ENCODE results near the gene SYNGR1.
A peak's percentile ranks its signal among the peaks of the same experiment; 100 is the strongest.
"Not testable (repeated sequence)": the region's sequence is repeated elsewhere in the genome, so short reads cannot be mapped to it uniquely, and the experiment has no call there.

Gene SYNGR1

GRCh38 chr22:39351689-39352214, 2.0 kb downstream of the SYNGR1 start:
- DNase-seq (ENCODE audit: low spot score) = no peak

GRCh38 chr22:39352306-39352891, 2.6 kb downstream of the SYNGR1 start:
- DNase-seq (ENCODE audit: low spot score) = no peak

- DNase-seq (ENCODE audit: low spot score) = no peak
Measured at GRCh38 chr22:39353346-39353745, 3.6 kb downstream of the SYNGR1 start.

- DNase-seq (ENCODE audit: low spot score) = no peak
Measured at GRCh38 chr22:39355080-39355479, 5.3 kb downstream of the SYNGR1 start.

- not testable (repeated sequence) for DNase-seq (ENCODE audit: low spot score)
Measured at GRCh38 chr22:39355805-39356204, 6.0 kb downstream of the SYNGR1 start.

GRCh38 chr22:39356464-39356863, 6.7 kb downstream of the SYNGR1 start:
- no peak for DNase-seq (ENCODE audit: low spot score)

GRCh38 chr22:39357110-39358108, 7.6 kb downstream of the SYNGR1 start:
- DNase-seq (ENCODE audit: low spot score) = not testable (repeated sequence)

- not testable (repeated sequence) for DNase-seq (ENCODE audit: low spot score)
Measured at GRCh38 chr22:39358197-39358596, 8.4 kb downstream of the SYNGR1 start.

GRCh38 chr22:39359659-39360195, 9.9 kb downstream of the SYNGR1 start:
- no peak for DNase-seq (ENCODE audit: low spot score)

GRCh38 chr22:39360242-39360641, 10.5 kb downstream of the SYNGR1 start:
- DNase-seq (ENCODE audit: low spot score) = no peak

GRCh38 chr22:39360674-39361413, 11.1 kb downstream of the SYNGR1 start:
- no peak for DNase-seq (ENCODE audit: low spot score)

GRCh38 chr22:39361496-39361895, 11.7 kb downstream of the SYNGR1 start:
- no peak for DNase-seq (ENCODE audit: low spot score)

GRCh38 chr22:39362271-39362670, 12.5 kb downstream of the SYNGR1 start:
- DNase-seq (ENCODE audit: low spot score) = no peak

- DNase-seq (ENCODE audit: low spot score) = no peak
Measured at GRCh38 chr22:39362932-39363331, 13.1 kb downstream of the SYNGR1 start.

- peak; percentile 71 for DNase-seq (ENCODE audit: low spot score)
Measured at GRCh38 chr22:39363751-39364515, 14.1 kb downstream of the SYNGR1 start.

- DNase-seq (ENCODE audit: low spot score) = peak; percentile 40
Measured at GRCh38 chr22:39364714-39365491, 15.1 kb downstream of the SYNGR1 start.

- DNase-seq (ENCODE audit: low spot score) = no peak
Measured at GRCh38 chr22:39365492-39365780, 15.6 kb downstream of the SYNGR1 start.

GRCh38 chr22:39367035-39367434, 17.2 kb downstream of the SYNGR1 start:
- no peak for DNase-seq (ENCODE audit: low spot score)

GRCh38 chr22:39368461-39368911, 18.7 kb downstream of the SYNGR1 start:
- DNase-seq (ENCODE audit: low spot score) = no peak

- no peak for DNase-seq (ENCODE audit: low spot score)
Measured at GRCh38 chr22:39369186-39369585, 19.4 kb downstream of the SYNGR1 start.

- no peak for DNase-seq (ENCODE audit: low spot score)
Measured at GRCh38 chr22:39369586-39369985, 19.8 kb downstream of the SYNGR1 start.

All from hematopoietic multipotent progenitor cell treated with erythropoietin and hydrocortisone succinate and interleukin-3 and kit ligand, for 15 days (in vitro differentiated cells).